BE2C (cell line): ENCODE measurements around the gene ASCC2.

Experiments used
- DNase-seq: peaks from one replicate; pipeline ENCODE4 v3.0.0-alpha.2; 2020
- H3K27me3 ChIP-seq: fragments of 250-450 bp; sonication (Bioruptor Pico); 2 replicates; pipeline ENCODE4 v1.5.1; 2020; ENCODE audit warnings: mild to moderate bottlenecking
- H3K36me3 ChIP-seq: fragments of 250-450 bp; sonication (Bioruptor Pico); 2 replicates; pipeline ENCODE4 v1.5.1; 2020; ENCODE audit warnings: mild to moderate bottlenecking
- H3K4me1 ChIP-seq: fragments of 250-450 bp; sonication (Bioruptor Pico); 2 replicates; pipeline ENCODE4 v1.5.1; 2020
- H3K4me3 ChIP-seq: 2 replicates; pipeline ENCODE4 v1.5.1; 2011; ENCODE audit warnings: low read depth, low read length
- H3K9me3 ChIP-seq: fragments of 250-450 bp; sonication (Bioruptor Pico); 2 replicates; pipeline ENCODE4 v1.5.1; 2020
- TF ChIP-seq, protein P1 (sequence below): IDR thresholded peaks from 2 replicates; pipeline ENCODE4 v1.5.1; 2012; ENCODE audit warnings: mild to moderate bottlenecking, low read depth, low read length

Gene ASCC2

DNA sequence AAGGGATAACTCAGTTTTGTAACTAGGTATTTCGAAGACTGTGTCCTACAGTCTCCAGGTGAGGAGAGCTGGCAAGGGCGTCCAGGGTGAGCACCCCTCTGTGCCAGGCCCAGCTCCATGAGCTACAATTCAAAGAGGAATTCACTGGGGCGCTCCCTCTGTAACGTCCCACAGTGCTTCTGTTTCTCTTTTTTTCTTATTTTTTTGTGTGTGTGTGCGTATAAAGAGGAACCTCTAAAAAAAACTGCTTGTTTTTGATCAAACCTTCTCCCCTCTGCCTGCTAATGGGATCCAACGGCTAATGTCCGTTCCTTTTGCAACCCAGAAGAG lies 17.1 kb downstream of the ASCC2 start:
- Histone ChIP-seq H3K4me3 (no peak overlapping the region), H3K9me3 (no peaks in the 10 kb centered on the region), H3K4me1 (peaks cover 7% of the 10 kb centered on the region), H3K27me3 (no peaks in the 10 kb centered on the region), H3K36me3 (peaks cover 33% of the 10 kb centered on the region)
- DNase-seq: no peak
- TF ChIP-seq, protein P1, sequence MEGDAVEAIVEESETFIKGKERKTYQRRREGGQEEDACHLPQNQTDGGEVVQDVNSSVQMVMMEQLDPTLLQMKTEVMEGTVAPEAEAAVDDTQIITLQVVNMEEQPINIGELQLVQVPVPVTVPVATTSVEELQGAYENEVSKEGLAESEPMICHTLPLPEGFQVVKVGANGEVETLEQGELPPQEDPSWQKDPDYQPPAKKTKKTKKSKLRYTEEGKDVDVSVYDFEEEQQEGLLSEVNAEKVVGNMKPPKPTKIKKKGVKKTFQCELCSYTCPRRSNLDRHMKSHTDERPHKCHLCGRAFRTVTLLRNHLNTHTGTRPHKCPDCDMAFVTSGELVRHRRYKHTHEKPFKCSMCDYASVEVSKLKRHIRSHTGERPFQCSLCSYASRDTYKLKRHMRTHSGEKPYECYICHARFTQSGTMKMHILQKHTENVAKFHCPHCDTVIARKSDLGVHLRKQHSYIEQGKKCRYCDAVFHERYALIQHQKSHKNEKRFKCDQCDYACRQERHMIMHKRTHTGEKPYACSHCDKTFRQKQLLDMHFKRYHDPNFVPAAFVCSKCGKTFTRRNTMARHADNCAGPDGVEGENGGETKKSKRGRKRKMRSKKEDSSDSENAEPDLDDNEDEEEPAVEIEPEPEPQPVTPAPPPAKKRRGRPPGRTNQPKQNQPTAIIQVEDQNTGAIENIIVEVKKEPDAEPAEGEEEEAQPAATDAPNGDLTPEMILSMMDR: no peak

DNA sequence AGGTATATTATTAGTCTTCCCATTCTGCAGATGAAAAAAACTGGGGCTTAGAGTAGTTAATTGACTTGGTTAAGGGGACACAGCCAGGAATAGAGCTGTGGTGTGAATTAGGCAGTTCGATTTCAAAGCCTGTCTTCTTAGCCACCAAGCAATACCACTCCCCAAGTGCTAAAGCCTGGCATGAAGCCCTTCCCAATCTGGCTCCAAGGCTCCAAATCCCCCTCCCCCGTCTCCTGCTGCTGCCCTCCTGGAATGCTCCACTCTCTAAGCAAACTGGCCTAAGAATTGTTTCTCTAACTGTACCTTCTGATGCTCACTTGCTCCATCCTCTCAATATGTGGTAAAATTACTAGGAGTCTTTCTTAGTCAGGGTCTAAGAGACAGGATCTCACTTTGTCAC lies 18.6 kb downstream of the ASCC2 start:
- Histone ChIP-seq H3K9me3 (no peaks in the 10 kb centered on the region), H3K4me1 (peaks cover 14% of the 10 kb centered on the region), H3K36me3 (peaks cover 35% of the 10 kb centered on the region), H3K4me3 (no peak overlapping the region), H3K27me3 (no peaks in the 10 kb centered on the region)
- no peak for DNase-seq
- TF ChIP-seq, protein P1: no peak

DNA sequence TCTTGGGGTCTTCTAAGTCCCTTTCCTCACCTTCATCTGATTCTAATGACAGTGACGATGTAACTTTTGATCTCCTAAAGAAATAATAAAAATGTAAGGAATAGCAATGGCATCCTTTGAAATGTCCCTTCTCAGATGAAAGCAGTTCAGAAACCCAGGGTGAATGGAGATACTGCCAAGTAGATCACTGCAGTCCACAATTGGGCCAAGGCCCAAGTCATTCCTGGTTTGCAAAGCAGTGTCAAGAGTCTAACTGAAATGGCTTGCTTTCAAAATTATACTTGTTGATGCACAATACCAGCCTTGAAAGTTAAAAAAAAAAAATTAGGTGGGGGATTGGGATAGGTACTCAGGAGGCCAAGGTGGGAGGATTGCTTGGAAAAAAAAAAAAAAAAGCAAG lies 20.4 kb downstream of the ASCC2 start:
- H3K27me3 ChIP-seq: no peaks in the 10 kb centered on the region
- H3K36me3 ChIP-seq: peaks cover 36% of the 10 kb centered on the region
- no peaks in the 10 kb centered on the region for H3K9me3 ChIP-seq
- DNase-seq: no peak
- TF ChIP-seq, protein P1: no peak
- no peak overlapping the region for H3K4me3 ChIP-seq
- peaks cover 14% of the 10 kb centered on the region for H3K4me1 ChIP-seq

DNA sequence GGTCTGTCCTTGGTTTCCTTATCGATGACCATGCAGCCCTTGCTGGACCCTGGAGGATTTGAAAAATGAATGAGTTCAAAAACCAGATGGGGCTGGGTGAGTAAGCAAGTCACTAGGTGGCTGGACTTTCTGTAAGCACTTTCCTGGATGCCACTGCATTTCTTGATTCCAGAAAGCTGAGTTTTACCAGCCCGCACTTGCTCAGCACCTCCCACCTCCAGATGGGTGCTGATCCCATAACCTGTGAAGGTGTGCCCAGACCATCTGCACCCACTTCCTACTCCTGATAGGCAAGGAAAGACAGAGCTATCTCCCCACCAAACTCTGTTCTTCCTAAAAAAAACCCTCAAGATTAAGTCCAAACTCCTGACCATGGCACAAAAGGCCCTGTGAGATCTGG lies 21.1 kb downstream of the ASCC2 start:
- TF ChIP-seq, protein P1: no peak
- DNase-seq: no peak
- H3K36me3 ChIP-seq: peaks cover 38% of the 10 kb centered on the region
- peaks cover 14% of the 10 kb centered on the region for H3K4me1 ChIP-seq
- H3K27me3 ChIP-seq: no peaks in the 10 kb centered on the region
- H3K9me3 ChIP-seq: no peaks in the 10 kb centered on the region
- no peak overlapping the region for H3K4me3 ChIP-seq

DNA sequence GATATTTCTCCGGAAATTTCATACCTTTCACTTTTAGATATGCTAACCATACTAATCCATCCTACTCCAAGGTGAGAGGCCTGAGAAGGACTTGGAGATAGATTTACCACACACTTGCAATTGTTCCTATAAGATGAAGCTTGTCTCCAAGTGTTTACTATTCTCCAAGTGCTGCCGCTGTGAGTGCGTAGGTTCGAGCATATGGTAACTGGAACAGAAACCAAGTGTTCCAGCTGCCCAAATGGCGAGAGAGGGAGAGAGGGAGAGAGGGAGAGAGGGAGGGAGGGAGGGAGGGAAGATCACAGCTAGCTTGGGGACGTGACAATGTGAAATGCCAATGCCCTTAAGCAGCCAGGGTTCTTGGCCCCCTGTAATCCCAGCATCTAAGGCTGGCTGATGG lies 21.5 kb downstream of the ASCC2 start:
- DNase-seq: peak; percentile 25
- peaks cover 42% of the 10 kb centered on the region for H3K36me3 ChIP-seq
- peak overlapping the region; percentile 19; the same call in 1 of the 2 replicates for H3K4me3 ChIP-seq
- H3K27me3 ChIP-seq: no peaks in the 10 kb centered on the region
- no peaks in the 10 kb centered on the region for H3K9me3 ChIP-seq
- TF ChIP-seq, protein P1: no peak
- H3K4me1 ChIP-seq: peaks cover 14% of the 10 kb centered on the region

DNA sequence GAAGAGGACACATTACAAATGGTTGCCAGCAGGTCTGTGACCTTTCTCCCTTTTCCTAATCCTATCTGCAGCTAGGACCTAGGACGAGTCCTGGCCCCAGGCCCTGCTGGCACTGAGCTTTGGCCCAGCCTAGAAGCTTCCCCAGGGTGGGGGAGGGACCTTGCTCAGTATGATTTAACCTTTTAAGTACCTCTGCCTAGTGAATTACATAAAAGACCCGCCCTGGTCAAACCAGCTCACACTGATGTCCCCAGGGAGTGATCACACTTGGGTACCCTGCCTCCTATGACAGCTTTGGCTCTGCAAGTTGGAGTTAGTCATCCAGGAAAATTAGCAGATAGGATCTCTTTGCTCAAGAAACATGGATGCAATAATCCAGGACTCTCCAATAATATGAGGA lies 21.9 kb downstream of the ASCC2 start:
- H3K4me1 ChIP-seq: peaks cover 14% of the 10 kb centered on the region
- no peaks in the 10 kb centered on the region; the same call in 1 of the 2 replicates for H3K27me3 ChIP-seq
- peaks cover 47% of the 10 kb centered on the region for H3K36me3 ChIP-seq
- H3K9me3 ChIP-seq: no peaks in the 10 kb centered on the region
- TF ChIP-seq, protein P1: no peak
- peak overlapping the region; percentile 19; the same call in 1 of the 2 replicates for H3K4me3 ChIP-seq
- peak; percentile 77 for DNase-seq
